ENCODE results near the gene APOBEC3B.
"Not testable (repeated sequence)": the region's sequence is repeated elsewhere in the genome, so short reads cannot be mapped to it uniquely, and the experiment has no call there.

The APOBEC3B gene

DNA sequence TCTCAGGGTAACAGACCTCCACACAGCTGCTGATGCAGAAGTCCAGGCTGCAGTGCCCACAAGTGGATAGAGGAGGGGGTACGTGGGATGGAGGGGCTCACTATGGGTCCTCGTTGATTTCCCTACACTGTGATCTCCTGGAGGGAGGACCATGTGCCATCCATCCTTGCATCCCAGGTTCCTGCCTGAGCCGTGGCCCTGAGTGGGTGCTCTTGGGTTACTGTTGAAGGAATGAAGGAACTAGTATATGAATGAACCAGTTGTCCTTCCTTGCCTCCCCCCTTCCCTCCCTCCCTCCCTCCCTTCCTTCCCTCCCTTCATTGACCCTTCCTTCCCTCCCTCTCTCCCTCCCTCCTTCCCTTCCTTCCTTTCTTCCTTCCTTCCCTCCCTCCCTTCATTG is 15.4 kb downstream of the APOBEC3B start:
- no peak for DNase-seq (ENCODE audit: low spot score)

DNA sequence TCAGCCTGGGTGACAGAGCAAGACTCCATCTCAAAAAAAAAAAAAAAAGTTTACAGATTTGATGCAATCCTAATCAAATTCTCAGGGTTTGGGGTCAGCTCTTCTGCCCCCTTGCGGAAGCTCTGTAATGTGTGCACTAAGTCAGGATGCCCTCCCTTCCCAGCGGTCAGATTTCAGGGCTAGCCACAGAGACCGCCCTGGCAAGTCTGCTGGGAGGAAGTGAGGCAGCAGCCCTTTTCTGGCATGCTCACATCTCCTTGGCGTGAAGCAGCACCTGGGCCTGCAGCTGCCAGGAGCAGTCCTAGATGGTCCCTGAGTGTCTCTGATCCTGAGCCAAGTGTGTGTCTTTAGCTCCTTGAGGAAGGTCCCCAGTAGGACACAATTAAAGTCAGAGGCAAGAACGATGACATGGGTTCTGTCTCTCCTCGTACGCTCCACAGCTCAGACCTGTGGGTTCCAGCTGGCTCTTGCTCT is 21.1 kb downstream of the APOBEC3B start:
- peak; percentile 79 for DNase-seq (ENCODE audit: low spot score)

DNA sequence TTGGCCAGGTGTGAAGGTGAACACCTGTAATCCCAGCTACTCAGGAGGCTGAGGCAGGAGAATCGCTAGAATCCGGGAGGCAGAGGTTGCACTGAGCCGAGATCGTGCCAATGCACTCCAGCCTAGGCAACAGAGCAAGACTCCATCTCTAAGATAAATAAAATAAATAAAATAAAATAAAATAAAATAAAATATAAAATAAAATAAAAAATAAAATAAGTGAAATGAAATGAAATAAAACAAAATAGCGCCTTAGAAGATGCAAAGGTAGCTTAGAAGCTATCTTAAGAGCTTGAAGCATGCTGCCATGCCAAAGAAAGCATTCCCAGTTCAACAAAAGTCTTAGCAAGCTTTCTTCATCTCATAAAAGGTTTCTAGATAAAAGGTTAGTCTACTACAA is 25.0 kb downstream of the APOBEC3B start:
- DNase-seq (ENCODE audit: low spot score): no peak

DNA sequence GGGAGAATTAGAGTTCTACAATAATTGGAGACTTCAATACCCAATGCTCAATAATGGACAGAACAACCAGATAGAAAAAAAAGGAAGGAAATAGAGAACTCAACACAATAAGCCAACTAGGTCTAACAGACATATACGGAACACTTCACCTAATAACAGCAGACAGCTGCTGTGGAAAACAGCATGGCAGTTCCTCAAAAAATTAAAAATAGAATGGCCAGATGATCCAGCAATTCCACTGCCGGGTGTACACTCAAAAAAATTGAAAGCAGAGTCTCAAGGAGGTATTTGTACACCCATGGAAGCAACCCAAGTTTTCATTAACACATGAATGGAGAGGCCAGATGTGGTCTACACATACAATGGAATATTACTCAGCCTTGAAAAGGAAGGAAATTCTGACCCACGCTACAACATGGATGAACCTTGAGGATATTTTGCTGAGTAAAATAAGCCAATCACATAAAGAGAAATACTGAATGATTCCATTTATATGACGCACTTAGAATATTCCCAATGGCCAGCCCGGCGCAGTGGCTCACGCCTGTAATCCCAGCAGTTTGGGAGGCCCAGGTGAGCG is 26.2 kb downstream of the APOBEC3B start:
- DNase-seq (ENCODE audit: low spot score): not testable (repeated sequence)

DNA sequence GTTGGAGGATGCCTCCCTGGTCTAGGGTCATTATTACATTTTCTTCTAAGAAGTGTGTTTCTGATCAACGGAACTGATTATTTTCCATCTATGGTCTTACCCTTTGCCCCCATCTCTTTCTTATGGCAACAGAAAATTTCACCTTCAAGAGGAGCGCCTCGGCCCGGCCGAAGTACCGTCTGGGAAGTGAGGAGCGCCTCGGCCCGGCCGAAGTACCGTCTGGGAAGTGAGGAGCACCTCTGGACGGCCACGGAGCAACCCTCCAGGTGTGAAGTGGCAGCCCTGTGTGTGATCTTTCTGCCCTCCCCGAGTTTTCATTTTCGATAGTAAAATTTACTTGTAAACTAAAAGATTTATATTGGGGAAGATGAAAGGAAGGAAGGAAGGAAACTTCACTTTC is 28.8 kb downstream of the APOBEC3B start:
- DNase-seq (ENCODE audit: low spot score): no peak

DNA sequence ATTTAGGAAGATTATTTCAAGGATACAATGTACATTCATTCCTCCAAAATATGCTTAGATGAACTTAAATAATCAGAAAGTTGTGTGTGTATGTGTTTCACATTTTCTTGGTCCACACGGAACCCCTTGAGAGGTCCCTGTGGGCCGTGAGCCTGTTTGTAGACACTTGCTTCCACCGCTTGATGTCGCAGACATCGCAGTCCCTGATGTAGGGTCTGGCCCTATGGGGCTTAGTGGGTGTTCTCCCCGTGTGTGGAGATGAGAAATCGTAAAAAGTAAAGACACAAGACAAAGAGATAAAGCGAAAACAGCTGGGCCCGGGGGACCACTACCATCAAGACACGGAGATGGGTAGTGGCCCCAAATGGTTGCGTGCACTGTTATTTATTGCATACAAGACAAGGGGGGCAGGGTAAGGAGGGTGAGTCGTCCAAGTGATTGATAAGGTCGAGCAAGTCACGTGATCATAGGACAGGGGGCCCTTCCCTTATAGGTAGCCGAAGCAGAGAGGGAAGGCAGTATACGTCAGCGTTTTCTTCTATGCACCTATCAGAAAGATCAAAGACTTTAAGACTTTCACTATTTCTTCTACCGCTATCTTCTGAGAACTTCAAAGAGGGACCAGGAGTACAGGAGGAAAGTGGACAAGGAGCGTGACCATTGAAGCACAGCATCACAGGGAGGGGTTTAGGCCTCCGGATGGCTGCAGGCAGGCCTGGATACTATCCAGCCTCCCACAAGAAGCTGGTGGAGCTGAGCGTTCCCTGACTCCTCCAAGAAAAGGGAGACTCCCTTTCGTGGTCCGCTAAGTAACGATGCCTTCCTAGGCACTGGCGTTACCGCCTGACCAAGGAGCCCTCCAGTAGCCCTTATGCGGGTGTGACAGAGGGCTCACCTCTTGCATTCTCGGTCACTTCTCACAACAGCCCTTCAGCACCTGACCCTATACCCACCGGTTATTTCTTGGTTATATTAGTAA is 30.7 kb downstream of the APOBEC3B start:
- DNase-seq (ENCODE audit: low spot score): no peak

DNA sequence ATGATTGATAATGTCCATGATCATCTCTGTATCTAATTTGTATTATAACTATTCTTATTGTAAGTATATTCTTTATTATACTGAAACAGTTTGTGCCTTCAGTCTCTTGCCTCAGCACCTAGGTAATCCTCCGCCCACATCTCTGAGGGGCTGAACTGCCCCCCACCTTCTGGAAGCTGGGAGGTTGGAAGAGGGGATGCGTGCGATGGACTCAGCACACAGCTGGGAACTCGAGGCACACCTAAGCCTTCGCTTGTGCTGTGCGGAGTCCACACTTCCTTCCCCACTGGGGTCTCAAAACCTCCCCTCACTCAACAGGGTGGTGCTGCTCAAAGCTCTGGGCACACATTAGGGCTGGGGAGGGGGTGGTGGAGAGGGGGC is 31.4 kb downstream of the APOBEC3B start:
- not testable (repeated sequence) for DNase-seq (ENCODE audit: low spot score)

DNA sequence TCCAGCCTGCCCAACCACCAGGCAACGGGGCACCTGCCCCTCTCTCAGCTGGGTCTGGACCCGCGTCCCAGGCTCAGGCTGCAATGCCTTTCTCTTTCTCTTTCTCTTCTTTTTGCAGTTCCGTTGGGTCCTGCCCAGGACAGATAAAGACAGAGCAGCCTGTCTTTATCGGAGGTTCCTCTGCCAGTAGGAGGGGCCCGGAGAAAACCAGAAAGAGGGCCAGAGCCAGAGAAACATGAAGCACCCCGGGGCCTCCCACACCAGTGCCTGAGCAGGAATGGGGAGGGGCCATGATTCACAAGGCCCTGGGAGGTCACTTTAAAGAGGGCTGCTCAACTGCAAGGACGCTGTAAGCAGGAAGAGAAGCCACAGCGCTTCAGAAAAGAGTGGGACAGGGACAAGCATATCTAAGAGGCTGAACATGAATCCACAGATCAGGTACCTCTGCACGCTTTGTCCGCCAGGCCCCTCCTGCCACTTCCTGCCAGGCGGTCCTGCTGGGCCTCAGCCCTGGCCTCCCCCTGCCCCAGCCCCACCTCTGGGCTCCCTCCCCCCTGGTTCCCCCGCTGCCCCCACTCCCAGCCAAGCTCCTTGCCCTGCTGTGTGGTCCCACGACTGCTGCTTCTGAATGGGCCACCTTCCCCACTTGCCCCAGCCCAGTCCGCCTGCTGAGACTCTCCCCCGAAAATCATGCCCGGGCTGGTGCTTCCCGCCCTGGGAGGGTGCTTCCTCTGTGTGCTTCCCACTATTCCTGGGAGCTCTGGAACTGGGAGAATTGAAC is 32.0 kb downstream of the APOBEC3B start, which contains the start of gene APOBEC3C:
APOBEC3C (plus strand) TSS at position 316 of the 781 bp plus-strand sequence; CDS start at position 422, 106 bp downstream.
- peak; percentile 84 for DNase-seq (ENCODE audit: low spot score)

DNA sequence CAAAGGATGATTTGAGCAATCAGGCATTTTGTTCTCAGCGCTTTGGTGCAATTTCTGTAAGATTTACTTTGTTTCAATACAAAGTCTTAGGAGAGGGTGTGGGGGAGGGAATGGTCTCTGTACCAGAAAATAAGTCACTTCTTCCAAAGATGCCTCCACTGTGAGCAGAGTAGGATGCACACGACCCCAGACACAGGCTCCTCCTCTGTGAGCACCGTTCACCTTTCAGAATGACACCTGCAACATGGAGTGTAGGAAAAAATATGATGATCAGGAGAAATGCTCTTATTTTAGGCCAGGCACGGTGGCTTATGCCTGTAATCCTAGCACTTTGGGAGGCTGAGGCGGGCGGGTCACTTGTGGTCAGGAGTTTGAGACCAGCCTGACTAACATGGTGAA is 32.6 kb downstream of the APOBEC3B start:
- not testable (repeated sequence) for DNase-seq (ENCODE audit: low spot score)

DNA sequence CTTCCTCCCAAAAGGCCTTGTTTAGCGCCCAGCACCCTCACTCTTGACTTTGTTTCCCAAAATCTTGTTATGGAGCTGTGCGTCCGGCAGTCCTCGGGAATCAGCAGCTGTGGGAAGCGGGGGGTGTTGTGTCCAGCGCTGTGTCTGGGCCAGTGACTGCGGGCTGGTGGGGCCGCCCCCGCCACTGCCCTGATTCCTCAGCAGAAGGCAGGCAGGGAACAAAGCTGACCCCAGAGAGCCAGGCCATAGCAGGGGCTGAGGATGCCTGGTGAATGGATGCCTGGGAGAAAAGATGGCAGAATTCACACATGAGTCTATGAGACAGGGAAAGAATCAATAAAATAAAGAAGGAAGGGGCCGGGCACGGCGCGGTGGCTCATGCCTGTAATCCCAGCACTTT is 34.4 kb downstream of the APOBEC3B start:
- no peak for DNase-seq (ENCODE audit: low spot score)

DNA sequence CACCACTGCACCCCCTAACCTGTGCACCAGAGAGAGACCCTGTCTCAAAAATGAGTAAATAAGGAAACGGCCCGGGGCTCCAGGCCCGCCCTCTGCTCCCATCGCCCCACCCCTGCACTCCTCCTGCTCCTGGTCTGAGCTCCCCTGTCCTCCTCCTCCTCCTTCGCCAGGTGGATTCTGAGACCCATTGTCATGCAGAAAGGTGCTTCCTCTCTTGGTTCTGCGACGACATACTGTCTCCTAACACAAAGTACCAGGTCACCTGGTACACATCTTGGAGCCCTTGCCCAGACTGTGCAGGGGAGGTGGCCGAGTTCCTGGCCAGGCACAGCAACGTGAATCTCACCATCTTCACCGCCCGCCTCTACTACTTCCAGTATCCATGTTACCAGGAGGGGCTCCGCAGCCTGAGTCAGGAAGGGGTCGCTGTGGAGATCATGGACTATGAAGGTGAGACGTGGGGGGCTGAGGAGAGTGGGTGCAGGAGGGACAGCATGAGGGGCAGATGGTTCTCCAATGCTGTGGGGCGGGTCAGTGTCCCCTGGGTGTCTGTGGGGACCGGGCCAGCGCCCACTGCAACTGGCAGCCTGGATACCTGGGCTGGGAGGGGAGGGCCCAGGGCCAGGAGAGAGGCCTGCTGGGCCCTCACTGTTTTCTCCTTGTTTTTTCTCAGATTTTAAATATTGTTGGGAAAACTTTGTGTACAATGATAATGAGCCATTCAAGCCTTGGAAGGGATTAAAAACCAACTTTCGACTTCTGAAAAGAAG is 35.6 kb downstream of the APOBEC3B start:
- DNase-seq (ENCODE audit: low spot score): no peak

DNA sequence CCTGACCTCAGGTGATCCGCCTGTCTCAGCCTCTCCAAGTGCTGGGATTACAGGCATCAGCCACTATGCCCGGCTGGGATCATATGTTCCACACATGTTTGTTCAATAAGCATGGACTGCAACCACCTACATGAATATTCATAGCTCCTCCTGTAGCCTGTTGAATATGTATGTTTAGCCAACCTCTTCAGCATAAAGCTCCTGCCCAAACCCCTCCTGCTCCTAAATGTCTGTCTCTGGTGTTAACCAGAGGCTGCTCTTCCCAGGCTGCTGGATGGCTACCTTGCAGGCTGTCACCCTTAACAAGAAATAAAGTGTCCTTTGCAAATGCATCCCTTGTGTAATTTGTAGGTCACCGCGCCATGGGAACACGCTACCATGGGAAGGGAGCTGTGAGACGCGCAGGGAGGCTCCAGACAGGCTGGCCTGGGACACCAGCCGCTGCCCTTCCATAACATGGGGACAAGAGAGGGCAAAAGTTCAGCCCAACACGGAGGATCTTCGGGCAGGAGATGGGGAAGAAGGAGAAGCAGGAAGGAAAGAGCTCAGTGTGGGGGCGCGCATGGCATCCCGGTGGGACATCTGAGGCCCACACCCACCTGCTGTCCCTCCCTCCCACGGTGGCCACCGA is 38.0 kb downstream of the APOBEC3B start:
- not testable (repeated sequence) for DNase-seq (ENCODE audit: low spot score)

DNA sequence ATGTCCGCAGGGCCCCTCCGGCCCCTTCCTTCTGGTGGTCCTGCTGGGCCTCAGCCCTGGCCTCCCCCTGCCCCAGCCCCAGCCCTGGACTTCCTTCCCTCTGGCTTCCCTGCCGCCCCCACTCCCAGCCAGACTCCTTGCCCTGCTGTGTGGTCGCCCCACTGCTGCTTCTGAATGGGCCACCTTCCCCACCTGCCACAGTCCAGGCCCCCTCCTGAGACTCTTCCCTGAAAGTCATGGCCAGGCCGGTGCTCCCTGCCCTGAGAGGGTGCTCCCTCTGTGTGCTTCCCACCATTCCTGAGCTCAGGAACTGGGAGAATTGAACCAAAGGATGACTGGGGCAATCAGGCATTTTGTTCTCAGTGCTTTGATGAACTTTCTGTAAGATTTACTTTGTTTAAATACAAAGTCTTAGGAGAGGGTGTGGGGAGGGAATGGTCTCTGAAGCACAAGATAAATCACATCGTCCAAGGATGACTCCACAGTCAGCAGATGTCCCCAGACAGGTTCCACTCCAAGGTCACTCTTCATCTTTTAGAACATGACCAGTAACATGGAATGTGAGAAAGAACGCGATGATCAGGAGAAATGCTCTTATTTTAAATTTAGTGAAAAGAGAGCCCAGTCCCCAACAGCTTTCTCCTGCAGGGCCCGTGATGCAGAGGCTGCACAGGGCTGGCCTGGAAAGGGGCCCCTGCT is 39.6 kb downstream of the APOBEC3B start:
- DNase-seq (ENCODE audit: low spot score): no peak

DNA sequence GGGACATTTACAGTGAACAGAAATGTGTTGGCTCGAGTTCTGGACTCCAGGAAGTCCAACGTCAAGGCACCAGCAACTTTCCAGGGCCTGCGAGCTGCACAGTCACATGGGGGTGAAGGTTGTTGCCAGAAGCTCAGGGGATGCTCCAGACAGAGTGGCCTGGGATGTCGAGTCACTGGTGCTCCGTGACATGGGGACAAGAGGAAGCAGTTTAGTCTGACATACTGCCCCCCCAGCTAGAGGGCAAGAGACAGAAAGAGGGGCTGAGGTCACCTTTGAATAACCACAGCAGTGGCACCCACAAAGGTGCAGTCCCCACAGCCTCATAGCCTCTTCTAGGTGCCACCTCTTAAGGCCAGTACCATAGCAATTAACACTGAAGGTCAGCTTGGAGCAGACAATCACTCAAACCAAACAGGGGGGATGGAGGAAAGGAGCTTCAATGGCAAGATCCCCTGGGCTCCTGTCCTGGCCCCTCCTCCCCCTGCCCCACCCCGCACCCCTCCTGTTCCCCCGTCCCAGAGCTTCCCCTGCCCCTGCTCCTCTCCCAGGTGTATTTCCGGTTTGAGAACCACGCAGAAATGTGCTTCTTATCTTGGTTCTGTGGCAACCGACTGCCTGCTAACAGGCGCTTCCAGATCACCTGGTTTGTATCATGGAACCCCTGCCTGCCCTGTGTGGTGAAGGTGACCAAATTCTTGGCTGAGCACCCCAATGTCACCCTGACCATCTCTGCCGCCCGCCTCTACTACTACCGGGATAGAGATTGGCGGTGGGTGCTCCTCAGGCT is 42.6 kb downstream of the APOBEC3B start:
- DNase-seq (ENCODE audit: low spot score): peak; percentile 48

DNA sequence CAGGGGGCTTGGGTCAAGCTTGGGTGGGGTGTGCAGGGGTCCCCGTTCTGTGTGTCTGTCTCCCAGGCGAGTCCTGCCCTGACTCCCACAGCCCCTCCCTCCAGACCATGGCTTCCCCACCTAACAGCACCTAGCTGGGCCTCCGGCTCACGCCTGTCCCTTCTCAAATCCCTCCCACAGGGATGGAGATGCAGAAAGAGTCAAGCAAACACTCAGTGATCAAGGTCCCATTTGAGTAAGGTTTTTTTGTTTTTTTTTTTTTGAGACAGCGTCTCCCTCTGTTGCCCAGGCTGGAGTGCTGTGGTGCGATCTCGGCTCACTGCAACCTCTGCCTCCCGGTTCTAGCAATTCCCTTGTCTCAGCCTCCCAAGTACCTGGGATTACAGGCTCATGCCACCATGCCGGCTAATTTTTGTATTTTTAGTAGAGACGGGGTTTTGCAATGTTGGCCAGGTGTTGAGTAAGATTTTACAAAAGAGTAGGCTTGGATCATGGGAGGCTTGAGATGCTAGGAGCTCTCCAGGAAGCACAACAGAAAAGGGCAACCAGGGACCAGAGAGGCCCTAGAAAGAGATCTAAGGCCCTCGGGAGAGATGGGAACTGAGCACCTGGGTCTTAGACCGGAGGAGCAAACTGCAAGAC is 44.5 kb downstream of the APOBEC3B start:
- DNase-seq (ENCODE audit: low spot score): no peak

DNA sequence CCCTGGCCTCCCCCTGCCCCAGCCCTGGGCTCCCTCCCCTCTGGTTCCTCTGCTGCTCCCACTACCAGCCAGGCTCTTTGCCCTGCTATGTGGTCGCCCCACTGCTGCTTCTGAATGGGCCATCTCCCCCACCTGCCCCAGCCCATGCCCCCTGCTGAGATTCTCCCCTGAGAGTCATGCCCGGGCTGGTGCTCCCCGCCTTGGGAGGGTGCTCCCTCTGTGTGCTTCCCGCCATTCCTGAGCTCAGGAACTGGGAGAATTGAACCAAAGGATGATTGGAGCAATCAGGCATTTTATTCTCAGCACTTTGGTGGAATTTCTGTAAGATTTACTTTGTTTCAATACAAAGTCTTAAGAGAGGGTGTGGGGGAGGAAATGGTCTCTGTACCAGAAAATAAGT is 45.6 kb downstream of the APOBEC3B start:
- DNase-seq (ENCODE audit: low spot score): no peak

DNA sequence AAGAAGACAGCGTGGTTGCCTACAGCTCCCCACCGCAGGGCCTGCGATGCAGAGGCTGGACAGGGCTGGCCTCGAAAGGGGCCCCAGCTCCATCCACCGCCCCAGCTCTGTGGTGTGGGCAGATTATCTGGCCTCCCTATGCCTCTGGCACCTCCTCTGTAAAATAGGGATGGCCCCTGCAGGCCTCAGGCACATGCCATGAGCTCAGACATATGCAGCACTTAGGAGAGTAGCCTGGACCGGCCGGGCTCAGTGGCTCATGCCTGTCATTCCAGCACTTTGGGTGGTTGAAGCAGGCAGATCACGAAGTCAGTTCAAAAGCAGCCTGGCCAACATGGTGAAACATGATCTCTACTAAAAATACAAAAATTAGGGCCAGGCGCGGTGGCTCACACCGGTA is 46.1 kb downstream of the APOBEC3B start:
- no peak for DNase-seq (ENCODE audit: low spot score)

DNA sequence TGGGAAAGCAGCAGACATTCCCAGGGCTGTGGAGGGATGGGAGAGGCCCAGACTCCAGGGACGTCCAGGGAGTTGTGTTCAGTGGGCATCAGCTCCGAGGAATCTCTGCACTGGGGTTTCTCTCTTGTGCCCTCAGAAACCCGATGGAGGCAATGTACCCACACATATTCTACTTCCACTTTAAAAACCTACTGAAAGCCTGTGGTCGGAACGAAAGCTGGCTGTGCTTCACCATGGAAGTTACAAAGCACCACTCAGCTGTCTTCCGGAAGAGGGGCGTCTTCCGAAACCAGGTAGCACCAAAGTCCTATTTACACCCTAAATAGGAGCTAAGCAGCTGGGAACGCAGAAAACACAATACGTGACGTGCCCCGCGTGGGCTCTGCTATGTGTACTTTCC is 47.1 kb downstream of the APOBEC3B start:
- DNase-seq (ENCODE audit: low spot score): no peak

DNA sequence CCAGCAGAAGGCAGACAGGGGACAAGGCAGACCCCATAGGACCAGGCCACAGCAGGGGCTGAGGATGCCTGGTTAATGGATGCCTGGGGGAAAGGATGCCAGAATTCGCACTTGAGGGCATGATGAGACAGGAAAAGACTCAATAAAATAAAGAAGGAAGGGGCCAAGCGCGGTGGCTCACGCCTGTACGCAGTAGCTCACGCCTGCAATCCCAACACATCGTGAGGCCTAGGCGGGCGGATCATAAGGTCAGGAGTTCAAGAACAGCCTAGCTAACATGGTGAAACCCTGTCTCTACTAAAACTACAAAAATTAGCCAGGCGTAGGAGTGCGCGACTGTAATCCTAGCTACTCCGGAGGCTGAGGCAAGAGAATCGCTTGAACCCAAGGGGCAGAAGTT is 48.6 kb downstream of the APOBEC3B start:
- no peak for DNase-seq (ENCODE audit: low spot score)
